Cardiac septum (tissue), 1 donor: ENCODE measurements around the gene C1QTNF1. TPM values are rescaled to one million over a fixed set of nuclear protein-coding genes. Genes with fewer than 3 reads are reported as not detected.
A peak's percentile ranks its signal among the peaks of the same experiment; 100 is the strongest.

Source experiments
- DNase-seq: peaks from one replicate; pipeline ENCODE4 v3.0.0-alpha.2; 2020; ENCODE audit warnings: low spot score
- intact Hi-C: fragments of 100-400 bp; cut with DNase I; formaldehyde crosslinking; loops from one replicate; pipeline ENCODE4 v1.14.0; 2022
- total RNA-seq: library from RNA; stranded (reverse); fragmentation: NEBNext Ultra II Directional; extraction: Animal tissue kit (Norgen Biotek cat#: 25700); gene quantifications from one replicate; pipeline ENCODE4 v1.2.1, GENCODE V29; 2021
- donor health status: DM: no; HTN: no; CAD: no.

C1QTNF1 gene
- total RNA-seq, 1 donor from 2014 or later = 92.9 TPM

GRCh38 chr17:79033046-79033616 lies 9.2 kb downstream of the C1QTNF1 start:
- intact Hi-C loops = no loop called here
- peak; percentile 14 for DNase-seq

- intact Hi-C loops = no loop called here
- DNase-seq = no peak
Observed at GRCh38 chr17:79033741-79034501, 10.0 kb downstream of the C1QTNF1 start.

- intact Hi-C loops = no loop called here
- DNase-seq = peak; percentile 46
Observed at GRCh38 chr17:79034931-79035485, 11.0 kb downstream of the C1QTNF1 start.

GRCh38 chr17:79035686-79036085 lies 11.7 kb downstream of the C1QTNF1 start:
- no peak for DNase-seq

GRCh38 chr17:79036181-79036580 lies 12.2 kb downstream of the C1QTNF1 start:
- intact Hi-C loops = no loop called here
- DNase-seq = no peak

More at GRCh38 chr17:79035686-79036085, 11.7 kb downstream of the C1QTNF1 start:
- intact Hi-C loops = no loop called here

GRCh38 chr17:79036596-79036995 lies 12.6 kb downstream of the C1QTNF1 start:
- no peak for DNase-seq
- intact Hi-C loops = no loop called here

GRCh38 chr17:79038545-79039135 lies 14.7 kb downstream of the C1QTNF1 start:
- DNase-seq = peak; percentile 70
- intact Hi-C loops = no loop called here

GRCh38 chr17:79039171-79039570 lies 15.2 kb downstream of the C1QTNF1 start:
- peak; percentile 46 for DNase-seq
- intact Hi-C loops = no loop called here

- DNase-seq = no peak
- intact Hi-C loops = loop anchor here (5.0 kb wide), 2 partner anchors 53 to 352 kb away; no protein-coding TSS in a partner anchor
Observed at GRCh38 chr17:79039886-79040285, 15.9 kb downstream of the C1QTNF1 start.

GRCh38 chr17:79041041-79041570 lies 17.1 kb downstream of the C1QTNF1 start:
- DNase-seq = peak; percentile 73
- intact Hi-C loops = loop anchor here (5.0 kb wide), 2 partner anchors 54 to 351 kb away; no protein-coding TSS in a partner anchor

- intact Hi-C loops = loop anchor here (2.0 to 5.0 kb wide), 3 partner anchors 19 to 350 kb away; no protein-coding TSS in a partner anchor
- peak; percentile 26 for DNase-seq
Observed at GRCh38 chr17:79041723-79042420, 17.9 kb downstream of the C1QTNF1 start.

- peak; percentile 79 for DNase-seq
Observed at GRCh38 chr17:79042421-79043190, 18.6 kb downstream of the C1QTNF1 start.

GRCh38 chr17:79043191-79043930 lies 19.4 kb downstream of the C1QTNF1 start:
- DNase-seq = peak; percentile 15
- intact Hi-C loops = loop anchor here (2.0 to 5.0 kb wide), 3 partner anchors 21 to 349 kb away; no protein-coding TSS in a partner anchor

More at GRCh38 chr17:79042421-79043190, 18.6 kb downstream of the C1QTNF1 start:
- intact Hi-C loops = loop anchor here (2.0 to 5.0 kb wide), 3 partner anchors 20 to 350 kb away; no protein-coding TSS in a partner anchor

- peak; percentile 59 for DNase-seq
- intact Hi-C loops = loop anchor here (2.0 to 5.0 kb wide), 3 partner anchors 21 to 348 kb away; no protein-coding TSS in a partner anchor
Observed at GRCh38 chr17:79043931-79044320, 20.0 kb downstream of the C1QTNF1 start.

GRCh38 chr17:79044462-79044861 lies 20.5 kb downstream of the C1QTNF1 start:
- DNase-seq = peak; percentile 43
- intact Hi-C loops = loop anchor here (5.0 kb wide), 2 partner anchors 57 to 348 kb away; no protein-coding TSS in a partner anchor

- peak; percentile 71 for DNase-seq
- intact Hi-C loops = loop anchor here (5.0 kb wide), 1 partner anchor 33 kb away; no protein-coding TSS in a partner anchor
Observed at GRCh38 chr17:79045001-79045729, 21.2 kb downstream of the C1QTNF1 start.

- intact Hi-C loops = loop anchor here (2.0 to 5.0 kb wide), 2 partner anchors 34 to 37 kb away; no protein-coding TSS in a partner anchor
Observed at GRCh38 chr17:79045842-79046196, 21.9 kb downstream of the C1QTNF1 start.

More at GRCh38 chr17:79045842-79046196, 21.9 kb downstream of the C1QTNF1 start:
- peak; percentile 86 for DNase-seq
